ENCODE measurements around the gene CD164L2.

CD164L2 gene

GRCh38 chr1:27361553-27361952 is 21.6 kb downstream of the CD164L2 start:
- Histone ChIP-seq H3K36me3 (ENCODE audit: insufficient read depth, low read length) (no peaks in the 10 kb centered on the region), H3K4me2 (ENCODE audit: low read depth, low read length, poor library complexity, severe bottlenecking) (no peak overlapping the region), H2AFZ (ENCODE audit: low read length) (no peak overlapping the region), H3K27me3 (ENCODE audit: insufficient read depth, low read length, poor library complexity, severe bottlenecking) (no peaks in the 10 kb centered on the region), H3K4me1 (ENCODE audit: insufficient read depth, low read length, poor library complexity, severe bottlenecking) (peaks cover 14% of the 10 kb centered on the region), H3K4me3 (ENCODE audit: low read length, poor library complexity, severe bottlenecking) (no peak overlapping the region), H4K20me1 (ENCODE audit: insufficient read depth, low read length, poor library complexity, severe bottlenecking) (no peaks in the 10 kb centered on the region), H3K79me2 (ENCODE audit: insufficient read depth, low read length) (no peaks in the 10 kb centered on the region), H3F3A (ENCODE audit: low read depth) (no peaks in the 10 kb centered on the region), H3K9me3 (ENCODE audit: insufficient read depth, low read depth, low read length) (no peaks in the 10 kb centered on the region), H3K9me2 (replicated peaks; ENCODE audit: low read depth, low read length) (no peaks in the 10 kb centered on the region), H3K9ac (ENCODE audit: low read depth, low read length, poor library complexity, severe bottlenecking) (no peak overlapping the region)
- TF ChIP-seq CTCF (conservative IDR thresholded peaks at IDR 0.05; ENCODE audit: low read length) = no peak
- TF ChIP-seq EZH2phosphoT487 (IDR thresholded peaks at IDR 0.05; ENCODE audit: borderline replicate concordance) = no peak

GRCh38 chr1:27361044-27361402 is 22.1 kb downstream of the CD164L2 start:
- no peak overlapping the region for H3K4me3 ChIP-seq (ENCODE audit: low read length, poor library complexity, severe bottlenecking)
- no peaks in the 10 kb centered on the region for H3K36me3 ChIP-seq (ENCODE audit: insufficient read depth, low read length)
- H3K4me2 ChIP-seq (ENCODE audit: low read depth, low read length, poor library complexity, severe bottlenecking) = no peak overlapping the region
- H4K20me1 ChIP-seq (ENCODE audit: insufficient read depth, low read length, poor library complexity, severe bottlenecking) = no peaks in the 10 kb centered on the region
- H2AFZ ChIP-seq (ENCODE audit: low read length) = no peak overlapping the region
- no peak overlapping the region for H3K9ac ChIP-seq (ENCODE audit: low read depth, low read length, poor library complexity, severe bottlenecking)
- no peaks in the 10 kb centered on the region for H3K27me3 ChIP-seq (ENCODE audit: insufficient read depth, low read length, poor library complexity, severe bottlenecking)
- peaks cover 13% of the 10 kb centered on the region for H3K4me1 ChIP-seq (ENCODE audit: insufficient read depth, low read length, poor library complexity, severe bottlenecking)
- no peaks in the 10 kb centered on the region for H3K9me2 ChIP-seq (replicated peaks; ENCODE audit: low read depth, low read length)
- no peak for TF ChIP-seq CTCF (conservative IDR thresholded peaks at IDR 0.05; ENCODE audit: low read length)
- TF ChIP-seq EZH2phosphoT487 (IDR thresholded peaks at IDR 0.05; ENCODE audit: borderline replicate concordance) = no peak
- no peaks in the 10 kb centered on the region for H3F3A ChIP-seq (ENCODE audit: low read depth)
- H3K9me3 ChIP-seq (ENCODE audit: insufficient read depth, low read depth, low read length) = no peaks in the 10 kb centered on the region
- H3K79me2 ChIP-seq (ENCODE audit: insufficient read depth, low read length) = no peaks in the 10 kb centered on the region

GRCh38 chr1:27360159-27361043 is 22.7 kb downstream of the CD164L2 start:
- no peak for TF ChIP-seq EZH2phosphoT487 (IDR thresholded peaks at IDR 0.05; ENCODE audit: borderline replicate concordance)
- no peak for TF ChIP-seq CTCF (conservative IDR thresholded peaks at IDR 0.05; ENCODE audit: low read length)
- no peak overlapping the region for H3K4me3 ChIP-seq (ENCODE audit: low read length, poor library complexity, severe bottlenecking)
- H3F3A ChIP-seq (ENCODE audit: low read depth) = no peaks in the 10 kb centered on the region
- no peaks in the 10 kb centered on the region for H3K27me3 ChIP-seq (ENCODE audit: insufficient read depth, low read length, poor library complexity, severe bottlenecking)
- no peaks in the 10 kb centered on the region for H3K79me2 ChIP-seq (ENCODE audit: insufficient read depth, low read length)
- H2AFZ ChIP-seq (ENCODE audit: low read length) = no peak overlapping the region
- no peak overlapping the region for H3K4me2 ChIP-seq (ENCODE audit: low read depth, low read length, poor library complexity, severe bottlenecking)
- no peaks in the 10 kb centered on the region for H3K36me3 ChIP-seq (ENCODE audit: insufficient read depth, low read length)
- H4K20me1 ChIP-seq (ENCODE audit: insufficient read depth, low read length, poor library complexity, severe bottlenecking) = no peaks in the 10 kb centered on the region
- no peak overlapping the region for H3K9ac ChIP-seq (ENCODE audit: low read depth, low read length, poor library complexity, severe bottlenecking)
- H3K9me3 ChIP-seq (ENCODE audit: insufficient read depth, low read depth, low read length) = no peaks in the 10 kb centered on the region
- peaks cover 8% of the 10 kb centered on the region for H3K4me1 ChIP-seq (ENCODE audit: insufficient read depth, low read length, poor library complexity, severe bottlenecking)
- no peaks in the 10 kb centered on the region for H3K9me2 ChIP-seq (replicated peaks; ENCODE audit: low read depth, low read length)

All from Loucy (cell line).